Immature natural killer cell (primary cell): ENCODE data around the gene CPSF7. TPM values are rescaled to one million over a fixed set of nuclear protein-coding genes. Genes with fewer than 3 reads are reported as not detected.

ENCODE experiments used
- DNase-seq, 3 donors: peaks; one replicate each; pipeline ENCODE4 v3.0.0; 2022; ENCODE audit warnings: mixed read lengths in 1 of 3
- H3K27ac Mint-ChIP-seq, 6 donors: one replicate each; pipeline ENCODE4 v1.8.0; 2020; ENCODE audit warnings: mixed read lengths in 6 of 6, mild to moderate bottlenecking in 5 of 6, inconsistent platforms in 4 of 6, moderate library complexity in 3 of 6
- H3K27me3 Mint-ChIP-seq, 3 donors: one replicate each; pipeline ENCODE4 v1.8.0; 2020 to 2021; ENCODE audit warnings: low read depth in 3 of 3, mild to moderate bottlenecking in 3 of 3, mixed read lengths in 3 of 3, moderate library complexity in 3 of 3, inconsistent platforms in 1 of 3
- H3K36me3 Mint-ChIP-seq, 3 donors: one replicate each; pipeline ENCODE4 v1.8.0; 2020; ENCODE audit warnings: mixed read lengths in 3 of 3, inconsistent platforms in 2 of 3, mild to moderate bottlenecking in 2 of 3
- H3K4me1 Mint-ChIP-seq, 2 donors: one replicate each; pipeline ENCODE4 v1.8.0; 2020; ENCODE audit warnings: inconsistent platforms in 2 of 2, mild to moderate bottlenecking in 2 of 2, mixed read lengths in 2 of 2, moderate library complexity in 1 of 2
- H3K4me3 Mint-ChIP-seq, 5 donors: one replicate each; pipeline ENCODE4 v1.8.0; 2020; ENCODE audit warnings: mild to moderate bottlenecking in 5 of 5, mixed read lengths in 5 of 5, inconsistent platforms in 3 of 5, moderate library complexity in 3 of 5
- H3K9me3 Mint-ChIP-seq, 6 donors: one replicate each; pipeline ENCODE4 v1.8.0; 2020; ENCODE audit warnings: mild to moderate bottlenecking in 6 of 6, mixed read lengths in 6 of 6, inconsistent platforms in 4 of 6, moderate library complexity in 3 of 6
- polyA plus RNA-seq, 3 donors: library from polyadenylated mRNA; unstranded; fragments of 300-500 nt; fragmentation: Illumina TruSeq; gene quantifications; one replicate each; pipeline ENCODE4 v1.2.3, GENCODE V29; 2021

Gene CPSF7
- polyA plus RNA-seq, 3 donors from 2014 or later: 11.9 to 34.0 (median 14.8) TPM

GRCh38 chr11:61369372-61370348 is 60.1 kb downstream of the CPSF7 start:
- Mint-ChIP-seq H3K27me3 (peaks cover 0 to 1% (median 0%) of the 10 kb centered on the region in 3 donors), H3K4me1 (peaks cover 0 to 1% of the 10 kb centered on the region in 2 donors), H3K9me3 (no peaks in the 10 kb centered on the region), H3K36me3 (peaks cover 13 to 34% (median 17%) of the 10 kb centered on the region in 3 donors), H3K27ac (no peak overlapping the region), H3K4me3 (no peak overlapping the region)
- DNase-seq: no peak

GRCh38 chr11:61368646-61369045 is 61.1 kb downstream of the CPSF7 start:
- Mint-ChIP-seq H3K36me3 (peaks cover 13 to 34% (median 17%) of the 10 kb centered on the region in 3 donors), H3K27ac (peak overlapping the region in 1 of 6 donors; percentile 27), H3K27me3 (peaks cover 0 to 1% (median 0%) of the 10 kb centered on the region in 3 donors), H3K4me1 (peaks cover 5 to 6% of the 10 kb centered on the region in 2 donors), H3K9me3 (no peaks in the 10 kb centered on the region), H3K4me3 (no peak overlapping the region)
- no peak for DNase-seq

GRCh38 chr11:61367406-61367805 is 62.4 kb downstream of the CPSF7 start:
- H3K27me3 Mint-ChIP-seq: peaks cover 0 to 1% (median under 1%) of the 10 kb centered on the region in 3 donors
- H3K27ac Mint-ChIP-seq: no peak overlapping the region
- H3K36me3 Mint-ChIP-seq: peaks cover 13 to 34% (median 17%) of the 10 kb centered on the region in 3 donors
- no peak for DNase-seq
- no peak overlapping the region for H3K4me3 Mint-ChIP-seq
- H3K9me3 Mint-ChIP-seq: no peaks in the 10 kb centered on the region
- H3K4me1 Mint-ChIP-seq: peaks cover 17 to 19% of the 10 kb centered on the region in 2 donors

GRCh38 chr11:61364012-61364675 is 65.6 kb downstream of the CPSF7 start:
- DNase-seq: no peak
- H3K4me1 Mint-ChIP-seq: peaks cover 36 to 44% of the 10 kb centered on the region in 2 donors
- peaks cover 10 to 25% (median 16%) of the 10 kb centered on the region in 3 donors for H3K36me3 Mint-ChIP-seq
- H3K27ac Mint-ChIP-seq: peak overlapping the region in 5 of 6 donors; percentile 26 to 100 (median 97)
- H3K4me3 Mint-ChIP-seq: peak overlapping the region; percentile 46 to 100 (median 99)
- H3K9me3 Mint-ChIP-seq: no peaks in the 10 kb centered on the region
- peaks cover 1 to 7% (median 4%) of the 10 kb centered on the region in 3 donors for H3K27me3 Mint-ChIP-seq

GRCh38 chr11:61362542-61362875 is 67.3 kb downstream of the CPSF7 start:
- DNase-seq: no peak
- H3K9me3 Mint-ChIP-seq: no peaks in the 10 kb centered on the region
- H3K27ac Mint-ChIP-seq: peak overlapping the region; percentile 93 to 100 (median 100)
- peaks cover 39 to 44% of the 10 kb centered on the region in 2 donors for H3K4me1 Mint-ChIP-seq
- peaks cover 0 to 7% (median 4%) of the 10 kb centered on the region in 3 donors for H3K27me3 Mint-ChIP-seq
- H3K4me3 Mint-ChIP-seq: peak overlapping the region; percentile 97 to 100 (median 99)
- peaks cover 0 to 13% (median 5%) of the 10 kb centered on the region in 3 donors for H3K36me3 Mint-ChIP-seq

- H3K4me3 Mint-ChIP-seq: peak within 1 kb of the TSS; percentile 97 to 100 (median 99)
- peak within 1 kb of the TSS; percentile 93 to 100 (median 100) for H3K27ac Mint-ChIP-seq
Measured at GRCh38 chr11:61361741-61362541, 67.8 kb downstream of the CPSF7 start, which contains the start of the genes CYB561A3 and TMEM138. Gene CYB561A3, minus strand, starts transcription at chr11:61361882. Its CDS starts 5,169 bp downstream, at chr11:61356713. Gene TMEM138, plus strand, starts transcription at chr11:61362374. Its CDS starts 2,017 bp downstream, at chr11:61364391.

GRCh38 chr11:61361237-61361740 is 68.5 kb downstream of the CPSF7 start:
- peak overlapping the region; percentile 93 to 100 (median 100) for H3K27ac Mint-ChIP-seq
- H3K36me3 Mint-ChIP-seq: peaks cover 0 to 4% (median 0%) of the 10 kb centered on the region in 3 donors
- peaks cover 39 to 44% of the 10 kb centered on the region in 2 donors for H3K4me1 Mint-ChIP-seq
- no peaks in the 10 kb centered on the region for H3K9me3 Mint-ChIP-seq
- peaks cover 0 to 7% (median 4%) of the 10 kb centered on the region in 3 donors for H3K27me3 Mint-ChIP-seq
- DNase-seq: no peak
- H3K4me3 Mint-ChIP-seq: peak overlapping the region; percentile 97 to 100 (median 99)

More at GRCh38 chr11:61361741-61362541, 67.8 kb downstream of the CPSF7 start, which contains the start of the genes CYB561A3 and TMEM138:
- peaks cover 0 to 7% (median 4%) of the 10 kb centered on the region in 3 donors for H3K27me3 Mint-ChIP-seq
- H3K9me3 Mint-ChIP-seq: no peaks in the 10 kb centered on the region
- peak; percentile 86 to 88 (median 87) for DNase-seq
- peaks cover 39 to 44% of the 10 kb centered on the region in 2 donors for H3K4me1 Mint-ChIP-seq
- peaks cover 0 to 7% (median 0%) of the 10 kb centered on the region in 3 donors for H3K36me3 Mint-ChIP-seq

- peak overlapping the region in 2 of 5 donors; percentile 40 to 57 for H3K4me3 Mint-ChIP-seq
- H3K9me3 Mint-ChIP-seq: no peaks in the 10 kb centered on the region
- peaks cover 39 to 44% of the 10 kb centered on the region in 2 donors for H3K4me1 Mint-ChIP-seq
- H3K27ac Mint-ChIP-seq: no peak overlapping the region
- peaks cover 0 to 4% (median 0%) of the 10 kb centered on the region in 3 donors for H3K36me3 Mint-ChIP-seq
- no peak for DNase-seq
- H3K27me3 Mint-ChIP-seq: peaks cover 0 to 7% (median 4%) of the 10 kb centered on the region in 3 donors
Measured at GRCh38 chr11:61359516-61359915, 70.3 kb downstream of the CPSF7 start.

- Mint-ChIP-seq H3K27ac (no peak overlapping the region), H3K4me3 (no peak overlapping the region)
Measured at GRCh38 chr11:61358566-61358965, 71.2 kb downstream of the CPSF7 start.

GRCh38 chr11:61357894-61358239 is 71.9 kb downstream of the CPSF7 start:
- Mint-ChIP-seq H3K9me3 (no peaks in the 10 kb centered on the region), H3K4me1 (peaks cover 28 to 30% of the 10 kb centered on the region in 2 donors), H3K27me3 (peaks cover 0 to 7% (median 4%) of the 10 kb centered on the region in 3 donors), H3K4me3 (no peak overlapping the region), H3K36me3 (peaks cover 7 to 11% (median 8%) of the 10 kb centered on the region in 3 donors), H3K27ac (peak overlapping the region in 1 of 6 donors; percentile 55)
- DNase-seq: no peak

More at GRCh38 chr11:61358566-61358965, 71.2 kb downstream of the CPSF7 start:
- Mint-ChIP-seq H3K36me3 (peaks cover 1 to 5% (median 1%) of the 10 kb centered on the region in 3 donors), H3K4me1 (peaks cover 35 to 37% of the 10 kb centered on the region in 2 donors), H3K27me3 (peaks cover 0 to 7% (median 4%) of the 10 kb centered on the region in 3 donors), H3K9me3 (no peaks in the 10 kb centered on the region)
- no peak for DNase-seq

- DNase-seq: no peak
- peaks cover 0 to 7% (median 3%) of the 10 kb centered on the region in 3 donors for H3K27me3 Mint-ChIP-seq
Measured at GRCh38 chr11:61357233-61357893, 72.4 kb downstream of the CPSF7 start.

GRCh38 chr11:61356706-61357105 is 73.1 kb downstream of the CPSF7 start:
- Mint-ChIP-seq H3K9me3 (no peaks in the 10 kb centered on the region), H3K4me3 (no peak overlapping the region), H3K27me3 (peaks cover 0 to 2% (median 2%) of the 10 kb centered on the region in 3 donors), H3K27ac (no peak overlapping the region), H3K4me1 (peaks cover 19 to 20% of the 10 kb centered on the region in 2 donors), H3K36me3 (peaks cover 11 to 17% (median 12%) of the 10 kb centered on the region in 3 donors)
- no peak for DNase-seq

More at GRCh38 chr11:61357233-61357893, 72.4 kb downstream of the CPSF7 start:
- Mint-ChIP-seq H3K27ac (peak overlapping the region in 1 of 6 donors; percentile 55), H3K4me3 (no peak overlapping the region), H3K9me3 (no peaks in the 10 kb centered on the region), H3K36me3 (peaks cover 11 to 14% (median 11%) of the 10 kb centered on the region in 3 donors), H3K4me1 (peaks cover 23 to 25% of the 10 kb centered on the region in 2 donors)
